Measurements from ENCODE around the gene APOF.

The APOF gene

DNA sequence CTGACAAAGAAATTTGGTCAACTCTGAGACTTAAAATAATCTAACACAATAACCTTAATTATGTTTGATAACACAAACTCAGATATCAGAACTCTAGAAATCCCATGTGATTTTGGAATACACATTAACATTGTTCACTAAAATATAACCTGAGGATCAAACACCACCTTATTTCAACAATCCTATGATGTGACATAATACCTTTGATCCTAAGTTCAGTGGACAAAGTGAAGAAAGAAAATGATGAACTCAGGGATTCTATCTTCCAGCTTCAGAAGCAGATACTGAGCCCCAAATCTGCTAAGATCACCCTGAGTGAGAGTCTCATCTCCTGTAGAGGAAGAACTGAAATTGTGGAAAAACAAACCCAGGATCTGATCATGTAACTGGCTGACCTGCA lies 35.7 kb upstream of the APOF start:
- DNase-seq (ENCODE audit: low read depth): no peak
- H3K4me3 ChIP-seq (ENCODE audit: low read depth, low read length): no peak overlapping the region
- TF ChIP-seq, protein P1, sequence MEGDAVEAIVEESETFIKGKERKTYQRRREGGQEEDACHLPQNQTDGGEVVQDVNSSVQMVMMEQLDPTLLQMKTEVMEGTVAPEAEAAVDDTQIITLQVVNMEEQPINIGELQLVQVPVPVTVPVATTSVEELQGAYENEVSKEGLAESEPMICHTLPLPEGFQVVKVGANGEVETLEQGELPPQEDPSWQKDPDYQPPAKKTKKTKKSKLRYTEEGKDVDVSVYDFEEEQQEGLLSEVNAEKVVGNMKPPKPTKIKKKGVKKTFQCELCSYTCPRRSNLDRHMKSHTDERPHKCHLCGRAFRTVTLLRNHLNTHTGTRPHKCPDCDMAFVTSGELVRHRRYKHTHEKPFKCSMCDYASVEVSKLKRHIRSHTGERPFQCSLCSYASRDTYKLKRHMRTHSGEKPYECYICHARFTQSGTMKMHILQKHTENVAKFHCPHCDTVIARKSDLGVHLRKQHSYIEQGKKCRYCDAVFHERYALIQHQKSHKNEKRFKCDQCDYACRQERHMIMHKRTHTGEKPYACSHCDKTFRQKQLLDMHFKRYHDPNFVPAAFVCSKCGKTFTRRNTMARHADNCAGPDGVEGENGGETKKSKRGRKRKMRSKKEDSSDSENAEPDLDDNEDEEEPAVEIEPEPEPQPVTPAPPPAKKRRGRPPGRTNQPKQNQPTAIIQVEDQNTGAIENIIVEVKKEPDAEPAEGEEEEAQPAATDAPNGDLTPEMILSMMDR (IDR thresholded peaks at IDR 0.05; ENCODE audit: low read depth, low read length, missing control alignments): no peak

DNA sequence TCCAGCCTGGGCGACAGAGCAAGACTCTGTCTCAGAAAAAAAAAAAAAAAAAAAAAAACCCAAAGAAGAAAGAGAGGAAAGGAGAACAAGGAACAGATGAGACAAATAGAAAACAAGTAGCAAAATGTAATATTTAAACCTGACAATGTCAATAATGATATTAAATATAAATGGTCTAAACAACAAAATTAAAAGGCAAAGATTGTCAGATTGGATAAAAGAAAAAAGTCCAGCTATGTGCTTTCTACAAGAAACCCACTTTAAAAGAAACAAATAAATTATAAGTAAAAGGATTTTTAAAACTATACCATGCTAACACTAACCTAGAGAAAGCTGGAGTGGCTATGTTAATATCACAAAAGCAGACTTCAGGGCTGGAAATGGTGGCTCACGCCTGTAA lies 29.7 kb upstream of the APOF start:
- TF ChIP-seq, protein P1 (IDR thresholded peaks at IDR 0.05; ENCODE audit: low read depth, low read length, missing control alignments): no peak
- no peak overlapping the region for H3K4me3 ChIP-seq (ENCODE audit: low read depth, low read length)
- no peak for DNase-seq (ENCODE audit: low read depth)

DNA sequence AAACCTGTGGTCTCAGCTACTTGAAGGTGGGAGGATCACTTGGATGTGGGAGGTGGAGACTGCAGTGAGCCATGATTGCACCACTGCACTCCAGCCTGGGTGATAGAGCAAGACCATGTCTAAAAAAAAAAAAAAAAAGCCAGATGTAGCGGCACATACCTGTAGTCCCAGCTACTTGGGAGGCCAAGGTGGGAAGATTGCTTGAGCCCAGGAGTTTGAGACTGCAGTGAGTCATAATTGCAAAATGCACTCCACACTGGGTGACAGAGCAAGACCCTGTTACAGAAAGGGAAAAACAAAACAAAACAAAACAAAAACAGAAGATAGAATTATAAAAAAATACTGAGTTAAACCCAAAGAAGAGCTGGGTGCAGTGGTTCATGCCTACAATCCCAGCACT lies 29.1 kb upstream of the APOF start:
- TF ChIP-seq, protein P1 (IDR thresholded peaks at IDR 0.05; ENCODE audit: low read depth, low read length, missing control alignments): no peak
- no peak for DNase-seq (ENCODE audit: low read depth)
- no peak overlapping the region for H3K4me3 ChIP-seq (ENCODE audit: low read depth, low read length)

DNA sequence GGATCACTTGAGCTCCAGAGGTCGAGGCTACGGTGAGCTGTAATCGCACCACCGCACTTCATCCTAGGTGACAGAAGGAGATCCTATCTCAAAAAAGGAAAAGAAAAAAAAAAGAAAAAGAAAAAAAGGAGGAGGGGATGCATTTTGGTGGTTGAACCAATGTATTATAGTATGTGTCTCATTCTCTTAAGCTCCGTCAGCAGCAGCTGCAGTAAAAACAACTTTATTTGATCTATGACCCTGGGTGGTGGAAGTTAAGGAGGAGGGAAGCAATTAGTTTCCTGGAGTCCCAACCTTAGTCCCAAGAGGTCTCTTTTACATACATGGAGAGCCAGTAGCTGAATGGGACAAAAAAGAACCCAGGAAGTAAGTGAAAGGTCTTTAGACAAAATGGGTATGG lies 26.8 kb upstream of the APOF start:
- no peak overlapping the region for H3K4me3 ChIP-seq (ENCODE audit: low read depth, low read length)
- TF ChIP-seq, protein P1 (IDR thresholded peaks at IDR 0.05; ENCODE audit: low read depth, low read length, missing control alignments): no peak
- no peak for DNase-seq (ENCODE audit: low read depth)

DNA sequence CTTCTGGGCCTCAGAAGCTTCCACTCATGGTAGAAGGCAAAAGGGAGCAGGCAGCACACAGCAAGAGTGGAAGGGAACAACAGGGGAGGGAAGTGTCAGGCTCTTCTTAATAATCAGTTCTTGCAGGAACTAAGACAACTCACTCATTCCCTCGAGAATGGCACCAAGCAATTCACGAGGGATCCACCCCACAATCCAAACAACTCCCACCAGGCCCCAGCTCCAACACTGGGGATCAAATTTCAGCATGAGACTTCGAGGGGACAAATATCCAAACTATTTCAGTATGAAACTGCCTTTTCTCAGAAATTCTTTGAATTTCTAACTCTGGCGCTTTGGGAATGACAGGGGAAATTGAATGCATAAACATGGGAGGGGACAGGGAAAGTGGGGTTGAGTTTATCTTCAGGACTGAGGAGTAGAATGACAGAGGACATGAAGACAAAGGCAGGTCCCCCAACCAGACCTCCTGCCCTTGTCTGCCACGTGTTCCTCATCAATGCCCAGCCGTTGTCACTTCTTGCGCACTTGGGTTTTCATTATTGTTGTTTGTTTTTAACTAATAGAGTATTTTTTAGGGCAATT lies 24.6 kb upstream of the APOF start:
- H3K4me3 ChIP-seq (ENCODE audit: low read depth, low read length): no peak overlapping the region
- TF ChIP-seq, protein P1 (IDR thresholded peaks at IDR 0.05; ENCODE audit: low read depth, low read length, missing control alignments): no peak
- DNase-seq (ENCODE audit: low read depth): no peak

DNA sequence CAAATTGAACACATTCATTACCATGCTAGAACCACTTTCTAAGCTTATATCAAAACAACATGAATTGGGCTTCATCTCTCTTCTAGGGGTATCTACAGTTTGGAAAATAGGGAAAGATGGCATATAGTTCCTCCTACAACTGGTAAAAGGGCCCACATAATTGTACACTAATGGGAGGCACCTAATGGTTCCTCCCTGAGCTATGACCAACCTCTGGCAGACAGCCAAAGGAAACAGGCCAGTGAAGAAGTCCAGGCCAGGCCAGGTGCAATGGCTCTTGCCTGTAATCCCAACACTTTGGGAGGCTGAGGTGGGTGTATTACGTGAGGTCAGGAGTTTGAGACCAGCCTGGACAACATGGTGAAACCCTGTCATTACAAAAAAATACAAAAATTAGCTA lies 23.2 kb upstream of the APOF start:
- DNase-seq (ENCODE audit: low read depth): no peak

DNA sequence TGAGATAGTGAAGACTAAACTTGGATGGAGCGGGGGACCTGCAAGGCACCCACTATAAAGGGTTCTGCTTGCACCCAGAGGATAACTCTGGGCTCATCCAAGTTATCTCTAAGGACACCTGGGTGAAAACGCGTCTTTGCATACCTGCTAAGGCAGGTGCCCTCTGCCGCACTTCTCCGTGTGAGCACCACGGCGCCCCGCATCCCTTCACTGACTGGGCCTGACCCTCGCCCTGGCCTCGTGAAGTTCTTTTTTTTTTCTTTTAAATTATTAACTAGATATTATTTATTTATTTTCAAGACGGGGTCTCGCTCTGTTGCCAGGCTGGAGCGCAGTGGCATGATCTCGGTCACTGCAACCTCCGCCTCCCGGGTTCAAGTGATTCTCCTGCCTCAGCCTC lies 20.0 kb upstream of the APOF start:
- no peak overlapping the region for H3K4me3 ChIP-seq (ENCODE audit: low read depth, low read length)
- DNase-seq (ENCODE audit: low read depth): no peak

More for the DNA sequence above, 23.2 kb upstream of the APOF start:
- TF ChIP-seq, protein P1 (IDR thresholded peaks at IDR 0.05; ENCODE audit: low read depth, low read length, missing control alignments): no peak
- H3K4me3 ChIP-seq (ENCODE audit: low read depth, low read length): no peak overlapping the region

More for the DNA sequence above, 20.0 kb upstream of the APOF start:
- TF ChIP-seq, protein P1 (IDR thresholded peaks at IDR 0.05; ENCODE audit: low read depth, low read length, missing control alignments): no peak

All from GM12864 (cell line).